Spleen (tissue), 7 donors: ENCODE measurements around the gene ZNF740.

Experiments used
- POLR2A ChIP-seq, 3 donors: fragments of 450-650 bp; IDR thresholded peaks; one replicate each; pipeline ENCODE4 v1.5.1; 2017; ENCODE audit warnings: antibody characterized with exemption in 3 of 3, mild to moderate bottlenecking in 1 of 3
- POLR2AphosphoS5 ChIP-seq, 3 donors: sonication (generic); formaldehyde crosslinking; IDR thresholded peaks; one replicate each; pipeline ENCODE4 v1.5.1; 2017; ENCODE audit warnings: antibody characterized with exemption in 3 of 3
- TF ChIP-seq, protein P1 (sequence below), 11 experiments: fragments of 200-600 bp in 7 of 11; fragments of 450-650 bp in 4 of 11; sonication (generic) in 4 of 11; IDR thresholded peaks in 8 of 11; conservative IDR thresholded peaks in 3 of 11; 1 replicate in 7 of 11; 2 replicates in 4 of 11; pipeline versions ENCODE4 v1.4.0 to v1.8.0; 2016 to 2021; ENCODE audit warnings: antibody characterized with exemption in 11 of 11, inconsistent platforms in 4 of 11, mild to moderate bottlenecking in 1 of 11
- donor health status: DM: no; HTN: no; CAD: no; lungs with moderate emphysema.
- donor health status: DM: no; HTN: no; CAD: no.
- donor health status: DM: no; HTN: no; CAD: no.

- TF ChIP-seq, protein P1, sequence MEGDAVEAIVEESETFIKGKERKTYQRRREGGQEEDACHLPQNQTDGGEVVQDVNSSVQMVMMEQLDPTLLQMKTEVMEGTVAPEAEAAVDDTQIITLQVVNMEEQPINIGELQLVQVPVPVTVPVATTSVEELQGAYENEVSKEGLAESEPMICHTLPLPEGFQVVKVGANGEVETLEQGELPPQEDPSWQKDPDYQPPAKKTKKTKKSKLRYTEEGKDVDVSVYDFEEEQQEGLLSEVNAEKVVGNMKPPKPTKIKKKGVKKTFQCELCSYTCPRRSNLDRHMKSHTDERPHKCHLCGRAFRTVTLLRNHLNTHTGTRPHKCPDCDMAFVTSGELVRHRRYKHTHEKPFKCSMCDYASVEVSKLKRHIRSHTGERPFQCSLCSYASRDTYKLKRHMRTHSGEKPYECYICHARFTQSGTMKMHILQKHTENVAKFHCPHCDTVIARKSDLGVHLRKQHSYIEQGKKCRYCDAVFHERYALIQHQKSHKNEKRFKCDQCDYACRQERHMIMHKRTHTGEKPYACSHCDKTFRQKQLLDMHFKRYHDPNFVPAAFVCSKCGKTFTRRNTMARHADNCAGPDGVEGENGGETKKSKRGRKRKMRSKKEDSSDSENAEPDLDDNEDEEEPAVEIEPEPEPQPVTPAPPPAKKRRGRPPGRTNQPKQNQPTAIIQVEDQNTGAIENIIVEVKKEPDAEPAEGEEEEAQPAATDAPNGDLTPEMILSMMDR (IDR thresholded peaks at IDR 0.05 in 8 of 11, conservative IDR thresholded peaks at IDR 0.05 in 3 of 11): no peak
- no peak for TF ChIP-seq POLR2A (IDR thresholded peaks at IDR 0.05)
- TF ChIP-seq POLR2AphosphoS5 (IDR thresholded peaks at IDR 0.05): no peak
Measured at GRCh38 chr12:53235164-53235563, 54.6 kb downstream of the ZNF740 start.
